Measurements from ENCODE around the gene NOX1.

The NOX1 gene

GRCh38 chrX:100874325-100874724 is at the start of gene NOX1:
Gene NOX1, minus strand, starts transcription at chrX:100874359. Its CDS starts 220 bp downstream, at chrX:100874139.
- Mint-ChIP-seq H3K27me3 (ENCODE audit: low read depth) (peaks cover 9% of the 10 kb centered on the region), H3K4me1 (ENCODE audit: low read depth) (peaks cover 3% of the 10 kb centered on the region), H3K4me3 (no peak within 1 kb of the TSS), H3K36me3 (ENCODE audit: low read depth) (no peaks in the 10 kb centered on the region), H3K9me3 (no peaks in the 10 kb centered on the region), H3K27ac (no peak within 1 kb of the TSS)
- no peak for DNase-seq (ENCODE audit: low spot score)

GRCh38 chrX:100915562-100915961 is 41.4 kb upstream of the NOX1 start:
- H3K9me3 Mint-ChIP-seq = no peaks in the 10 kb centered on the region
- H3K27ac Mint-ChIP-seq = no peak overlapping the region
- DNase-seq (ENCODE audit: low spot score) = no peak
- H3K27me3 Mint-ChIP-seq (ENCODE audit: low read depth) = peaks cover 4% of the 10 kb centered on the region
- no peaks in the 10 kb centered on the region for H3K36me3 Mint-ChIP-seq (ENCODE audit: low read depth)
- H3K4me1 Mint-ChIP-seq (ENCODE audit: low read depth) = no peaks in the 10 kb centered on the region
- H3K4me3 Mint-ChIP-seq = no peak overlapping the region

GRCh38 chrX:100913111-100913510 is 39.0 kb upstream of the NOX1 start:
- DNase-seq (ENCODE audit: low spot score) = no peak
- H3K4me1 Mint-ChIP-seq (ENCODE audit: low read depth) = no peaks in the 10 kb centered on the region
- no peak overlapping the region for H3K27ac Mint-ChIP-seq
- peaks cover 2% of the 10 kb centered on the region for H3K27me3 Mint-ChIP-seq (ENCODE audit: low read depth)
- H3K9me3 Mint-ChIP-seq = no peaks in the 10 kb centered on the region
- no peak overlapping the region for H3K4me3 Mint-ChIP-seq
- H3K36me3 Mint-ChIP-seq (ENCODE audit: low read depth) = no peaks in the 10 kb centered on the region

GRCh38 chrX:100911731-100912130 is 37.6 kb upstream of the NOX1 start:
- no peak overlapping the region for H3K27ac Mint-ChIP-seq
- H3K4me1 Mint-ChIP-seq (ENCODE audit: low read depth) = no peaks in the 10 kb centered on the region
- no peaks in the 10 kb centered on the region for H3K36me3 Mint-ChIP-seq (ENCODE audit: low read depth)
- DNase-seq (ENCODE audit: low spot score) = no peak
- no peaks in the 10 kb centered on the region for H3K9me3 Mint-ChIP-seq
- H3K27me3 Mint-ChIP-seq (ENCODE audit: low read depth) = peaks cover 2% of the 10 kb centered on the region
- H3K4me3 Mint-ChIP-seq = no peak overlapping the region

GRCh38 chrX:100905620-100906019 is 31.5 kb upstream of the NOX1 start:
- DNase-seq (ENCODE audit: low spot score) = no peak
- Mint-ChIP-seq H3K27me3 (ENCODE audit: low read depth) (no peaks in the 10 kb centered on the region), H3K4me3 (no peak overlapping the region), H3K36me3 (ENCODE audit: low read depth) (no peaks in the 10 kb centered on the region), H3K4me1 (ENCODE audit: low read depth) (no peaks in the 10 kb centered on the region), H3K9me3 (no peaks in the 10 kb centered on the region), H3K27ac (no peak overlapping the region)

GRCh38 chrX:100904433-100904832 is 30.3 kb upstream of the NOX1 start:
- Mint-ChIP-seq H3K27me3 (ENCODE audit: low read depth) (no peaks in the 10 kb centered on the region), H3K27ac (no peak overlapping the region), H3K4me3 (no peak overlapping the region), H3K36me3 (ENCODE audit: low read depth) (no peaks in the 10 kb centered on the region), H3K9me3 (no peaks in the 10 kb centered on the region), H3K4me1 (ENCODE audit: low read depth) (no peaks in the 10 kb centered on the region)
- no peak for DNase-seq (ENCODE audit: low spot score)

GRCh38 chrX:100895365-100896075 is 21.4 kb upstream of the NOX1 start:
- no peak overlapping the region for H3K4me3 Mint-ChIP-seq
- DNase-seq (ENCODE audit: low spot score) = no peak
- H3K9me3 Mint-ChIP-seq = no peaks in the 10 kb centered on the region
- H3K27ac Mint-ChIP-seq = no peak overlapping the region
- H3K4me1 Mint-ChIP-seq (ENCODE audit: low read depth) = no peaks in the 10 kb centered on the region
- H3K36me3 Mint-ChIP-seq (ENCODE audit: low read depth) = no peaks in the 10 kb centered on the region
- peaks cover 2% of the 10 kb centered on the region for H3K27me3 Mint-ChIP-seq (ENCODE audit: low read depth)

- Mint-ChIP-seq H3K9me3 (no peaks in the 10 kb centered on the region), H3K4me3 (no peak overlapping the region), H3K27ac (no peak overlapping the region), H3K4me1 (ENCODE audit: low read depth) (peaks cover 3% of the 10 kb centered on the region), H3K27me3 (ENCODE audit: low read depth) (no peaks in the 10 kb centered on the region), H3K36me3 (ENCODE audit: low read depth) (no peaks in the 10 kb centered on the region)
- no peak for DNase-seq (ENCODE audit: low spot score)
Observed at GRCh38 chrX:100883654-100884053, 9.5 kb upstream of the NOX1 start.

GRCh38 chrX:100880368-100880767 is 6.2 kb upstream of the NOX1 start:
- Mint-ChIP-seq H3K4me3 (no peak overlapping the region), H3K27me3 (ENCODE audit: low read depth) (no peaks in the 10 kb centered on the region), H3K9me3 (no peaks in the 10 kb centered on the region), H3K36me3 (ENCODE audit: low read depth) (no peaks in the 10 kb centered on the region), H3K4me1 (ENCODE audit: low read depth) (peaks cover 3% of the 10 kb centered on the region), H3K27ac (no peak overlapping the region)
- no peak for DNase-seq (ENCODE audit: low spot score)

- Mint-ChIP-seq H3K27me3 (ENCODE audit: low read depth) (peaks cover 9% of the 10 kb centered on the region), H3K36me3 (ENCODE audit: low read depth) (no peaks in the 10 kb centered on the region), H3K27ac (no peak overlapping the region), H3K9me3 (no peaks in the 10 kb centered on the region), H3K4me3 (no peak overlapping the region), H3K4me1 (ENCODE audit: low read depth) (peaks cover 3% of the 10 kb centered on the region)
- DNase-seq (ENCODE audit: low spot score) = no peak
Observed at GRCh38 chrX:100871594-100872560, 2.3 kb downstream of the NOX1 start.

- H3K27me3 Mint-ChIP-seq (ENCODE audit: low read depth) = peaks cover 9% of the 10 kb centered on the region
- no peak overlapping the region for H3K4me3 Mint-ChIP-seq
- H3K9me3 Mint-ChIP-seq = no peaks in the 10 kb centered on the region
- H3K27ac Mint-ChIP-seq = no peak overlapping the region
- no peaks in the 10 kb centered on the region for H3K36me3 Mint-ChIP-seq (ENCODE audit: low read depth)
- no peak for DNase-seq (ENCODE audit: low spot score)
- H3K4me1 Mint-ChIP-seq (ENCODE audit: low read depth) = peaks cover 3% of the 10 kb centered on the region
Observed at GRCh38 chrX:100870527-100870926, 3.6 kb downstream of the NOX1 start.

- Mint-ChIP-seq H3K27ac (no peak overlapping the region), H3K4me1 (ENCODE audit: low read depth) (no peaks in the 10 kb centered on the region), H3K4me3 (no peak overlapping the region), H3K36me3 (ENCODE audit: low read depth) (no peaks in the 10 kb centered on the region), H3K9me3 (no peaks in the 10 kb centered on the region), H3K27me3 (ENCODE audit: low read depth) (peaks cover 4% of the 10 kb centered on the region)
- DNase-seq (ENCODE audit: low spot score) = no peak
Observed at GRCh38 chrX:100868273-100868672, 5.9 kb downstream of the NOX1 start.

- H3K4me1 Mint-ChIP-seq (ENCODE audit: low read depth) = no peaks in the 10 kb centered on the region
- H3K27me3 Mint-ChIP-seq (ENCODE audit: low read depth) = no peaks in the 10 kb centered on the region
- no peaks in the 10 kb centered on the region for H3K9me3 Mint-ChIP-seq
- DNase-seq (ENCODE audit: low spot score) = no peak
- H3K27ac Mint-ChIP-seq = no peak overlapping the region
- H3K4me3 Mint-ChIP-seq = no peak overlapping the region
- no peaks in the 10 kb centered on the region for H3K36me3 Mint-ChIP-seq (ENCODE audit: low read depth)
Observed at GRCh38 chrX:100864657-100865391, 9.3 kb downstream of the NOX1 start.

All from T-helper 2 cell treated with Interferon-gamma antibody and Interleukin-4, amounts not matched to agents 5 μg/mL and 100 μg/mL, for 36 hours (primary cell).